Testis (tissue), 2 donors: ENCODE data around the gene PTPN13.

Experiments
- CTCF ChIP-seq, 3 experiments: fragments of 450-650 bp in 2 of 3; fragments of 200-600 bp in 1 of 3; sonication (generic) in 1 of 3; IDR thresholded peaks; one replicate each; pipeline ENCODE4 v1.5.1; 2016 to 2019; ENCODE audit warnings: antibody characterized with exemption in 3 of 3, mild to moderate bottlenecking in 2 of 3, moderate library complexity in 1 of 3
- POLR2A ChIP-seq: fragments of 450-650 bp; IDR thresholded peaks from one replicate; pipeline ENCODE4 v1.6.1; 2017; ENCODE audit warnings: antibody characterized with exemption, mild to moderate bottlenecking, moderate library complexity

- TF ChIP-seq POLR2A (no peak), CTCF (IDR thresholded peaks at IDR 0.05) (no peak)
Observed at GRCh38 chr4:86661418-86661817, 67.3 kb downstream of the PTPN13 start.
